GM18520 (cell line): ENCODE data around the gene GAS7.

ENCODE experiments used
- ATAC-seq: cut with Tn5 transposase; IDR thresholded peaks from one replicate; pipeline ENCODE4 v1.9.1; 2021; ENCODE audit not compliant: unreplicated experiment

The GAS7 gene

DNA sequence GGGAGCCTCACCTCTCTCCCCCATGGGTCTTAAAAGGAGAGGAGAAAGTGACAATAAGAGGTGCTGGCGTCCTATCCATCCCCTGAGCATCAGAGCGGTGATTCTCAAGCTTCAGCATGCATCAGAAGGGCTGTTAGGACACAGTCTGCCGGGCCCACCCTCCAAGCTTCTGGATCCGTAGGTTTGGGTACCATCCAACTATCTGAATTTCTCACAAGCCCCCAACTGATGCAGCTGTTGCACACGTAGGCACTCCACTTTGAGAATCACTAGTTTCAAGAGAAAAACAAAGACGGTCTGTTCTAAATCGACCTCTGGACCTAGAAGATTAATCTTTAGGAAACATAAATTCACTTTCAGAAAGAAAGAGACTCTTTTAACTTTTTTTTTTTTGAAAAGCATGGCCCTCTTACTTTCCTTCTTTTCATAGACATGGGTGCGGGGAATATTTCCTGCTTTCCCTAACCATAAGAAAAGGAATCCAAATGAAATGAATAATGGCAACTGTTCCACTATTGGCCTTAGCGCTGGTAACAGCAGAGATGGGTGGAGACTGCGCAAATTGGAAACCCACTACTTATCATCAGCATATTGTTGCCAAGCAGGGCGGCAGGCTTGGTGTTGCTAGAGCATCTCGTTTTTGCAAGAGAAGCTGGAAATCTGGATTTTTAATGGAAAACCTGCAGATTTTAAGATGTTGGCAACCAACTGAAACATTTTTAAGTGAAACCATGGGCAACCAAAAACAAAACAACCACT lies 144.4 kb downstream of the GAS7 start:
- ATAC-seq: no peak

DNA sequence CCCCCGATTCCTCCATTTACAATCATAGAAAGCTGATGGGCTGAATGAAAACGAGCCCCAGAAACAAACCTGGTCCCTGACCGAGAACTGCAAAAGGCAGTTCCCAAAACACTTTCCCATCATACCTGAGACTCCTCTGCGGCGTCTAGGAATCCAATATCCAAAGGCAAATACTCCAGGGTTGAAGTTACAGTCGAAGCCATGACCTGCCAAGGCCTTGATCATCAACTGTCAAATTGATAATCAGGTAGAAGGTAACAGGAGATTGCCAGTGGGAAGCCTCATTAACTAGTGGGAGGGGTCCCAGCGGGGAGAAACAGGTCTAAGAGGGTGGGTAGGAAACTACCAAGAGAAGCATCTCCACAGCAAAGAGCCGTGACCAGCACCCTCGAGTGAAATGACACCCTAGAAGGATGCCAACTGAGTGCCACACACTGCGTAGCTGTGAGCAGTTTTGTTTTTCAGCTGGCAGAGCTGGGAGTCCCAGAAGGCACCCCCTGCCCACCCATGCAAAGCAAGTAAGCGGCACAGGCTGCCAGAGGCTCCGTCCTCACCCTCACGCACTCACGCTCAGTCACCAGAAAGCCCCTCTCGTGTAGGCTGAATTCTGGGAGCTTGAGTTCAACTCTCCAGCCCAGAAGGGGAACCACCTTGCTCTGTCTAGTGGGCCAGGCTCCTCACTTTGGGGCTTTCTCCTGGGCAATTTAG lies 146.1 kb downstream of the GAS7 start:
- no peak for ATAC-seq

GRCh38 chr17:10051112-10051511 lies 147.3 kb downstream of the GAS7 start:
- no peak for ATAC-seq

- ATAC-seq: peak; percentile 22
Measured at GRCh38 chr17:10050597-10051101, 147.8 kb downstream of the GAS7 start.

- no peak for ATAC-seq
Measured at GRCh38 chr17:10048629-10049350, 149.6 kb downstream of the GAS7 start.

GRCh38 chr17:10046786-10047785 lies 151.3 kb downstream of the GAS7 start:
- ATAC-seq: peak; percentile 45

- ATAC-seq: no peak
Measured at GRCh38 chr17:10045871-10046658, 152.3 kb downstream of the GAS7 start.

- ATAC-seq: no peak
Measured at GRCh38 chr17:10042589-10043244, 155.7 kb downstream of the GAS7 start.

- no peak for ATAC-seq
Measured at GRCh38 chr17:10041916-10042588, 156.4 kb downstream of the GAS7 start.

GRCh38 chr17:10041287-10041612 lies 157.2 kb downstream of the GAS7 start:
- no peak for ATAC-seq

DNA sequence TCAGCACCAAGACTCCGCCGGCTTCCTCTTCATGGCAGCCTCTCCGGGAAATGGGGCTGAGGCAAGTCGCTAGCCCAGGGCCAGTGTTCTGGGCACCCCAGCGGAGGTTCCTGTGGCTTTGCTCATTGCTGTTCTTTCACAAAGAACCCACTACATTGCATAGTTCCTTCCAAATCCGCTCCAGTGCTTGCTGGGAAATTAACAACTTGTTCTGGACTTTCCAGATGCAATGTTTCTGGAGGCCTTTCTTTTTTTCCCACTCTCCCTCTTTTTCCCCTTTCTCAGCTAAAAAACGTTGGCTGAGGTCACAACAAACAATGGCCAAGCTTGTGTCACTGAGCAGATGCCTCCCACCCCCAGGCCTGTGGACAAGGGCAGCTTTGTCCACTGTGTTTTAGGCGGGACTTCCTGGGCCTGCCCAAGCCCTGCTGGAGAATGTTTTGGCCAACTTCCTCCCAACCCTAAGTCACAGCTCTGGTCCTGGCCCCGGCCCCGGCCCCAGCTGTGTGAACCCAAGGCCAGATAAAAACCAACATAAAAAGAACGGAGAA lies 161.8 kb downstream of the GAS7 start:
- no peak for ATAC-seq

DNA sequence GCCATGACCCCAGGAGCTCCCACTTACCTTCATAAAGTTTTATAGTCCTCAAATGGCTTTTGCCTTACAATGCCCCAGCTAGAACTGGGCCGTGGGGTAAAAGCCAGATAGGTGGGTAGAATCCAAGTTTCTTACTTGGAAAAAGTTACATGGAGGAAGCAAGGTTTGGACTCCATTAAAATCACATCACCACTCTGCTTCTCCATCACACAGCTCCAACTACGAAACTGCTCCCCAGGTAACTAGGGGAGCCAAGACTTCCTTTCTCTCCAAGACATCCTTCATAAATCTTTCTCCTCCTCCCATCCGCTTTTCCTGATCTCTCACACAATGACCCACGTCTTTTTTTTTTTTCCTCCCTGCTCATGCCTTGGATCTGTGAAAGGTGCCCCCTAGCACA lies 162.5 kb downstream of the GAS7 start:
- ATAC-seq: no peak

- no peak for ATAC-seq
Measured at GRCh38 chr17:10034719-10035475, 163.5 kb downstream of the GAS7 start.

DNA sequence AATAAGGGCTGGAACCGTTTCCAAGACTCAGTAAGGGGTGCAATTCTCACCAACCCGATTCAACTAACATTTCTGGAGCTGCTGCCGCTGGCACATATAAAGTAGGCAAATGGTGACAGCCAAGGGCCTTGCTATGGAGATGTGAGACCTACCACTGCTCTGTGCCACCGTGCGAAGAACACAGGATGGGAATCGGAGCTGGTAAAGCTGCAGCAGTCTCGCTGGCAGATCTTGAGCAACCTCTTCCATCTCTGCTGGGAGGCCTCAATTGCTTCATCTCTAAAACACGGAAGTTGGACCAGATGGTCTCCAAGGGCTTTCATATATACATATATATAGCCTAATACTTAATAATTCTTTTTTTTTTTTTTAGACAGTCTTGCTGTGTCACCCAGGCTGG lies 164.4 kb downstream of the GAS7 start:
- ATAC-seq: no peak

- ATAC-seq: peak; percentile 37
Measured at GRCh38 chr17:10033449-10033848, 165.0 kb downstream of the GAS7 start.

DNA sequence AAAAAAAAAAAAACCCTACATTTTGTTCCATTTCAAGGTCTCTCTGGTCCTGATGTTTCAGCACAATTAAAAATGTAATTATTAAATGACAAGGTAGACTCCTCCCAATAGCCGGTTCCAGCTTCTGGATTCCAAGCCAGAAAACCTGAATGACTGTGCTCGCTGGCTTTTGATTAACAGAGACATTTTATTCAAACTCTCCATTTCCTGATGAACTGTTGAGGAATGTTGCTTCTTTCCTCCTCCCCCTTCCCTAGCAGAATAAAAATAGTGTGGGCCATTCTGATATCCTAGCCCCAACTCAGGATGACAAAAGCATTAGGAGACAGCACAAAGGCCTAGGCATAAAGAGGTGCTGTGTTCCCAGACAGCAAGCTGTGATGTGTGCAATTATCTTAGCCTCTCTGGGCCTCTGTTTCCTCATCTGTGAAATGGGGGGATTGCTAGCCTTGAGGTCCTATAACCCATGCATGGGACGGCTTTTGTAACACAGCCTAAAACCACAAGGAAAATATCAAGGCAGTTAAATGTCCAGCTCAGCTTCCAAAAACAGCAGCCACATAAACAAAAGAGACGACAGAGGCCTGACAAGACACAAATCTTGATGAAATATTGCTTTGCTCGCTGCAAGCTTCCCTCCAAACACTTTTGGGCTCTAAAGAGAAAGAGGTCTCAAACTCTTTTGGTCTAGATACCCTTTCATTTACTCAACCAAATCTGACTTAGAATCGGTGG lies 166.1 kb downstream of the GAS7 start:
- ATAC-seq: no peak

DNA sequence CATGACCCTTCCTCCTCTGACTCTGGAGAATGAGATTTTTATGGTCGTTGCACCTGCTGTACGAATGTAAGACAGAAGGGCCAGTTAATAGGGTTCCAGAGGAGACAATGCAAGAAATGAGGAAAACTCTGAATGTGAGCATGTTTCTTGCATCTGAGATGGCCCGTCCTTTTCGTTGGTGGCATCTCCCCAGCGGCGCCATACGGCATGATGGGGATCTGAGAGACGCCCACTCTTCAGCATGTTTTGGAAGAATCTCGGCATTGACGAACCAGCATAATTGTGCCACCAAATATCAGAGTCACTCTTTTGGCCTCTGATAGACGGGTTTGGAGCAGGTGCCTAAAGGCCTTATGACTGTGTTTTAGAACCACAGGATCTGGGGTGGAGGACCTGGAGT lies 166.8 kb downstream of the GAS7 start:
- ATAC-seq: no peak
